PC-9 (cell line): Measurements from ENCODE around the gene NDST1. TPM values are rescaled to one million over a fixed set of nuclear protein-coding genes. Genes with fewer than 3 reads are reported as not detected.

ENCODE experiments used
- BruUV-seq: library from RNA; stranded (reverse); fragments of 400-500 nt; replicated peaks from 2 replicates; lab custom pipeline; 2021; lab: Mats Ljungman, UMichigan
- CTCF ChIA-PET: fragments of 300-600 bp; sonication (Branson Sonifier 250); formaldehyde crosslinking; loops from one replicate; lab custom pipeline; 2022; ENCODE audit warnings: antibody characterized with exemption; lab: Charles Lee
- POLR2A ChIA-PET: fragments of 300-600 bp; sonication (Branson Sonifier 250); formaldehyde crosslinking; loops from one replicate; lab custom pipeline; 2022; ENCODE audit warnings: antibody characterized with exemption; ENCODE audit not compliant: unreplicated experiment; lab: Charles Lee
- DNase-seq, 2 experiments: peaks; one replicate each; pipeline versions ENCODE4 v3.0.0 to v3.0.0-alpha.2; 2015 to 2022; ENCODE audit warnings: mixed read lengths in 1 of 2
- H2AFZ ChIP-seq: fragments of 200-600 bp; sonication (generic); 2 replicates; pipeline ENCODE4 v1.8.1; 2017; ENCODE audit warnings: antibody characterized with exemption
- H3F3A ChIP-seq: fragments of 200-600 bp; sonication (generic); 2 replicates; pipeline ENCODE4 v1.8.1; 2017; ENCODE audit warnings: antibody characterized with exemption, mild to moderate bottlenecking, low read depth; ENCODE audit not compliant: insufficient read depth
- H3K27ac ChIP-seq: fragments of 200-600 bp; sonication (generic); 2 replicates; pipeline ENCODE4 v1.6.1; 2016; ENCODE audit warnings: mixed run types
- H3K27me3 ChIP-seq: fragments of 200-600 bp; sonication (generic); 2 replicates; pipeline ENCODE4 v1.6.1; 2016; ENCODE audit warnings: low read depth, mixed run types; ENCODE audit not compliant: insufficient read depth
- H3K36me3 ChIP-seq: fragments of 200-600 bp; sonication (generic); 2 replicates; pipeline ENCODE4 v1.6.1; 2016; ENCODE audit warnings: low read depth, mixed run types
- H3K4me1 ChIP-seq: fragments of 200-600 bp; sonication (generic); replicated peaks from 2 replicates; pipeline ENCODE4 v1.6.1; 2016; ENCODE audit warnings: mixed run types; ENCODE audit not compliant: insufficient read depth
- H3K4me2 ChIP-seq: fragments of 200-600 bp; sonication (generic); 2 replicates; pipeline ENCODE4 v1.6.1; 2017; ENCODE audit warnings: mixed run types
- H3K4me3 ChIP-seq: fragments of 200-600 bp; sonication (generic); 2 replicates; pipeline ENCODE4 v1.6.1; 2016; ENCODE audit warnings: mixed run types
- H3K79me2 ChIP-seq: fragments of 200-600 bp; sonication (generic); 2 replicates; pipeline ENCODE4 v1.6.1; 2017; ENCODE audit warnings: low read depth, mixed run types
- H3K9me2 ChIP-seq: fragments of 200-600 bp; sonication (generic); 2 replicates; pipeline ENCODE4 v1.8.1; 2017; ENCODE audit warnings: mild to moderate bottlenecking; ENCODE audit not compliant: insufficient read depth
- H3K9me3 ChIP-seq: fragments of 200-600 bp; sonication (generic); 2 replicates; pipeline ENCODE4 v1.8.1; 2016; ENCODE audit warnings: low read depth; ENCODE audit not compliant: insufficient read depth
- H4K20me1 ChIP-seq: fragments of 200-600 bp; sonication (generic); 2 replicates; pipeline ENCODE4 v1.8.1; 2017; ENCODE audit not compliant: insufficient read depth
- EZH2 ChIP-seq: fragments of 200-600 bp; sonication (generic); IDR thresholded peaks from 2 replicates; pipeline ENCODE4 v1.8.0; 2017; ENCODE audit warnings: antibody characterized with exemption, low read depth
- intact Hi-C: fragments of 100-400 bp; cut with micrococcal nuclease; formaldehyde crosslinking; loops from one replicate; pipeline ENCODE4 v1.10.0; 2022; ENCODE audit not compliant: unreplicated experiment
- total RNA-seq: library from RNA; stranded (reverse); gene quantifications from 2 replicates; pipeline ENCODE4 v1.2.3, GENCODE V29; 2021
- TF ChIP-seq, protein P1 (sequence below): fragments of 200-600 bp; sonication (generic); conservative IDR thresholded peaks from 2 replicates; pipeline ENCODE4 v1.6.1; 2017; ENCODE audit warnings: mixed run types, antibody characterized with exemption, mild to moderate bottlenecking, moderate library complexity

NDST1 gene
- total RNA-seq, 1 experiment from 2014 or later, result 94.3 TPM

DNA sequence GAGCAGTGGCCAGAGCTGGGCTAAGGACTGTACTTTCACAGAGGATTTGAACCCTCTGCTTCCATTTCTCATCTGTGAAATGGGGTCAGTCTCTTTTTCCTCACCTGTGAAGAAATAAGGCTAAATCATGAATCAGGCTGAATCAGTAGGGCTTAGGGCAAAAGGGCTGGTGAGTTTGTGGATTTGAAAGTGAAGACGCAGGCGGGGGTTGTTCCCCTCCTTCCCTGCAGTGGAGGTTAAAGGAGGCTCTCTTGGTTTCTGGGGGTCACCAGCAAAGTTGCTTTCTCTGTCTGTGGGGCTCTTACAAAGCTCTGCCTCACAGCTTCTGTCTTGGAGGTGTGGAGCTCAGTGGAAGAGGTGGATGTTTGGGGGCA is 17.6 kb upstream of the NDST1 start:
- Histone ChIP-seq H3K27me3 (no peaks in the 10 kb centered on the region), H3K36me3 (no peaks in the 10 kb centered on the region), H2AFZ (no peak overlapping the region), H3F3A (peaks cover 22% of the 10 kb centered on the region; the same call in 1 of the 2 replicates), H3K9me3 (no peaks in the 10 kb centered on the region), H3K9me2 (no peaks in the 10 kb centered on the region), H4K20me1 (peaks cover 60% of the 10 kb centered on the region), H3K4me1 (peaks cover 52% of the 10 kb centered on the region), H3K79me2 (peaks cover 67% of the 10 kb centered on the region), H3K27ac (no peak overlapping the region), H3K4me2 (no peak overlapping the region), H3K4me3 (no peak overlapping the region)
- no peak for TF ChIP-seq EZH2
- TF ChIP-seq, protein P1, sequence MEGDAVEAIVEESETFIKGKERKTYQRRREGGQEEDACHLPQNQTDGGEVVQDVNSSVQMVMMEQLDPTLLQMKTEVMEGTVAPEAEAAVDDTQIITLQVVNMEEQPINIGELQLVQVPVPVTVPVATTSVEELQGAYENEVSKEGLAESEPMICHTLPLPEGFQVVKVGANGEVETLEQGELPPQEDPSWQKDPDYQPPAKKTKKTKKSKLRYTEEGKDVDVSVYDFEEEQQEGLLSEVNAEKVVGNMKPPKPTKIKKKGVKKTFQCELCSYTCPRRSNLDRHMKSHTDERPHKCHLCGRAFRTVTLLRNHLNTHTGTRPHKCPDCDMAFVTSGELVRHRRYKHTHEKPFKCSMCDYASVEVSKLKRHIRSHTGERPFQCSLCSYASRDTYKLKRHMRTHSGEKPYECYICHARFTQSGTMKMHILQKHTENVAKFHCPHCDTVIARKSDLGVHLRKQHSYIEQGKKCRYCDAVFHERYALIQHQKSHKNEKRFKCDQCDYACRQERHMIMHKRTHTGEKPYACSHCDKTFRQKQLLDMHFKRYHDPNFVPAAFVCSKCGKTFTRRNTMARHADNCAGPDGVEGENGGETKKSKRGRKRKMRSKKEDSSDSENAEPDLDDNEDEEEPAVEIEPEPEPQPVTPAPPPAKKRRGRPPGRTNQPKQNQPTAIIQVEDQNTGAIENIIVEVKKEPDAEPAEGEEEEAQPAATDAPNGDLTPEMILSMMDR, result no peak
- ChIA-PET POLR2A (interaction anchor here (0.5 kb wide), 2 partner anchors 15 to 67 kb away, joined by 3 to 4 read pairs; no protein-coding TSS in a partner anchor), CTCF (interaction anchor here (1.3 kb wide), 1 partner anchor 51 kb away, joined by 3 read pairs; no protein-coding TSS in a partner anchor)
- DNase-seq, result no peak
- BruUV-seq, result no TSS peak
- intact Hi-C loops, result no loop called here

DNA sequence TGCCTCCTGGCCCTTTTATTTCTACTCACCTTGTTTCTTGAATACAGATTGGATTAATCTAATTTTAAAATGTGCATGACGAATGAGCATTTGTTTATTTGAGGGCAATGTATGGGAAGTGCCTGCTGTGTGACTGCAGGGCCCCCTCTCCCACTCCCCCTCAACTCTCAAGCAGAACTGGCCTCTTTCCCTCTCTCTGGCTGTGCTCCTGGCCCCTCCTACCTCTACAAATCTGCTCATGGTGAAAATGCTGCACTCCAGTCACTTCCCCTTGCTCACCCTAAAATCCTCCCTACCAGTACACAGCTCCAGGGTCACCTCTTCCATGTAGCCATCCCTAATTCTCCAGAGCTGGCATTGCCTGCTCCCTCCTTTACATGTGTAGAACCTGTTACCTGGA is 17.2 kb upstream of the NDST1 start:
- peaks cover 64% of the 10 kb centered on the region for H4K20me1 ChIP-seq
- intact Hi-C loops, result no loop called here
- H2AFZ ChIP-seq, result no peak overlapping the region
- H3K4me3 ChIP-seq, result no peak overlapping the region
- DNase-seq, result no peak
- H3K4me2 ChIP-seq, result no peak overlapping the region
- POLR2A ChIA-PET, result no interaction called here
- H3K79me2 ChIP-seq, result peaks cover 72% of the 10 kb centered on the region
- H3K9me3 ChIP-seq, result no peaks in the 10 kb centered on the region
- TF ChIP-seq, protein P1, result no peak
- TF ChIP-seq EZH2, result no peak
- CTCF ChIA-PET, result interaction anchor here (1.3 kb wide), 1 partner anchor 50 kb away, joined by 3 read pairs; no protein-coding TSS in a partner anchor
- H3K27ac ChIP-seq, result no peak overlapping the region
- H3K4me1 ChIP-seq, result peaks cover 51% of the 10 kb centered on the region
- no peaks in the 10 kb centered on the region for H3K9me2 ChIP-seq
- H3K36me3 ChIP-seq, result no peaks in the 10 kb centered on the region
- no TSS peak for BruUV-seq
- peaks cover 26% of the 10 kb centered on the region; the same call in 1 of the 2 replicates for H3F3A ChIP-seq
- H3K27me3 ChIP-seq, result no peaks in the 10 kb centered on the region

DNA sequence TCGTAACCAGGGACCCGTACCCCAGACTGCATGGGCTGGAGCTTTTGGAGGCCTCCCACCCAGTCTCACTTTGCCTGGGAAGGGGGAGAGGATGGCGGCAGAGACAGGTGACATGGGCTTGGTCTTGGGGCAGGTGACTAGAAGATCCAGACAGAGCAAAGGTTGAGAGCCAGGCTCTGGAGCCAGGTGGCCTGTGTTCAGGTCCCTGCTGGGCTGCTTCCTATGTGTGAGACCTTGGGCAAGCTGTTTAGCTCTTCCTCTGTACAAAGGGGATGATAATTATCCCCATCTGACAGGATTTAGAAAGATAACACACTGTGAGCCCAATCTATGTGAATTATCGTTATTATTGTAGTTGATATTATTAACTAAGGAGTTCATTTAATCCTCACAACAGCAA is 16.1 kb upstream of the NDST1 start:
- Histone ChIP-seq H3F3A (peaks cover 37% of the 10 kb centered on the region; the same call in 1 of the 2 replicates), H3K4me3 (no peak overlapping the region), H3K27me3 (no peaks in the 10 kb centered on the region), H3K9me3 (no peaks in the 10 kb centered on the region), H3K4me2 (no peak overlapping the region), H3K27ac (0 out of 2 replicates have a peak overlapping the region, but pooled peaks have one; percentile 28), H3K9me2 (no peaks in the 10 kb centered on the region), H4K20me1 (peaks cover 72% of the 10 kb centered on the region), H3K79me2 (peaks cover 77% of the 10 kb centered on the region), H3K4me1 (peaks cover 58% of the 10 kb centered on the region), H3K36me3 (no peaks in the 10 kb centered on the region), H2AFZ (no peak overlapping the region)
- no TSS peak for BruUV-seq
- DNase-seq, result no peak
- TF ChIP-seq EZH2, result no peak
- TF ChIP-seq, protein P1, result no peak
- ChIA-PET POLR2A (no interaction called here), CTCF (no interaction called here)
- intact Hi-C loops, result loop anchor here (2.0 kb wide), 1 partner anchor 49 kb away; no protein-coding TSS in a partner anchor
